ENCODE results near the gene NELL2.

- peak in 5 of 7 experiments; percentile 20 to 58 (median 43) for TF ChIP-seq CTCF (IDR thresholded peaks at IDR 0.05)
- TF ChIP-seq POLR2AphosphoS5 (IDR thresholded peaks at IDR 0.05): no peak
- no peak for TF ChIP-seq POLR2A (IDR thresholded peaks at IDR 0.05)
- TF ChIP-seq EP300 (IDR thresholded peaks at IDR 0.05): no peak
Observed at GRCh38 chr12:44774815-44775411, 101.2 kb downstream of the NELL2 start.

Measured in stomach (tissue), 4 donors.